HepG2 (cell line): ENCODE measurements around the gene RAB40C. TPM values are rescaled to one million over a fixed set of nuclear protein-coding genes. Genes with fewer than 3 reads are reported as not detected.

Experiments used
- ATAC-seq: fragments of 200-7000 bp; cut with Tn5 transposase; 3 replicates; pipeline ENCODE4 v1.9.1; 2020; ENCODE audit warnings: mild to moderate bottlenecking, moderate library complexity
- BruUV-seq: library from RNA; stranded (reverse); fragments of 400-500 nt; replicated peaks from 2 replicates; lab custom pipeline; 2021; lab: Mats Ljungman, UMichigan
- CTCF ChIA-PET: fragments of 300-600 bp; formaldehyde crosslinking; extraction: SDS; loops from one replicate; lab custom pipeline; 2021; ENCODE audit warnings: low total read pairs, inconsistent platforms, low intra/inter-chr PET ratio; lab: Yijun Ruan, JAX
- POLR2A ChIA-PET: fragments of 350-600 bp; sonication (Branson Sonifier 250); formaldehyde crosslinking; loops from one replicate; lab custom pipeline; 2020; ENCODE audit warnings: antibody characterized with exemption, inconsistent platforms; lab: Yijun Ruan, JAX
- DNase-seq: peaks from one replicate; pipeline ENCODE4 v3.0.0-alpha.2; 2015; ENCODE audit warnings: low spot score
- FAIRE-seq: peaks from 3 replicates; lab custom pipeline; 2011; peaks lifted over from hg19 to GRCh38; lab: Jason Lieb, UNC
- H2AFZ ChIP-seq: one replicate; pipeline ENCODE4 v1.6.1; 2011; ENCODE audit warnings: low read length, inconsistent platforms
- H3K27ac ChIP-seq: fragments of 300-600 bp; 3 replicates; pipeline ENCODE4 v1.8.0; 2011; ENCODE audit warnings: mixed run types, mild to moderate bottlenecking, mixed read lengths, low read length, inconsistent platforms; ENCODE audit not compliant: insufficient read depth; ENCODE audit errors: extremely low read length
- H3K27me3 ChIP-seq, 2 experiments: fragments of 200-600 bp in 1 of 2; 2 replicates in 1 of 2; 3 replicates in 1 of 2; pipeline versions ENCODE4 v1.6.0 to v1.8.0; 2011; ENCODE audit warnings: low read length in 2 of 2, mild to moderate bottlenecking in 2 of 2, moderate library complexity in 2 of 2, inconsistent platforms in 1 of 2; ENCODE audit not compliant: insufficient read depth in 2 of 2, control insufficient read depth in 1 of 2
- H3K36me3 ChIP-seq, 2 experiments: fragments of 200-600 bp in 1 of 2; replicated peaks in 1 of 2; 2 replicates in 1 of 2; 3 replicates in 1 of 2; pipeline versions ENCODE4 v1.5.1 to v1.8.0; 2011; ENCODE audit warnings: low read length in 2 of 2, inconsistent platforms in 1 of 2; ENCODE audit not compliant: insufficient read depth in 2 of 2, control insufficient read depth in 1 of 2
- H3K4me1 ChIP-seq: 2 replicates; pipeline ENCODE4 v1.5.1; 2012; ENCODE audit warnings: low read length, inconsistent platforms; ENCODE audit not compliant: insufficient read depth
- H3K4me2 ChIP-seq: 2 replicates; pipeline ENCODE4 v1.6.0; 2011; ENCODE audit warnings: low read depth, low read length, inconsistent platforms
- H3K4me3 ChIP-seq, 3 experiments: fragments of 200-600 bp in 1 of 3; sonication (generic), shearing (Covaris generic) in 1 of 3; replicated peaks in 1 of 3; 2 replicates each; pipeline ENCODE4 v1.5.1; 2011 to 2016; ENCODE audit warnings: low read length in 3 of 3, inconsistent platforms in 2 of 3, low read depth in 2 of 3, mild to moderate bottlenecking in 2 of 3, control low read depth in 1 of 3, mixed read lengths in 1 of 3; ENCODE audit not compliant: insufficient read depth in 1 of 3
- H3K79me2 ChIP-seq: one replicate; pipeline ENCODE4 v1.6.1; 2011; ENCODE audit warnings: low read length, inconsistent platforms; ENCODE audit not compliant: insufficient read depth
- H3K9ac ChIP-seq: 2 replicates; pipeline ENCODE4 v1.6.0; 2011; ENCODE audit warnings: mild to moderate bottlenecking, low read depth, low read length, inconsistent platforms; ENCODE audit not compliant: insufficient read depth
- H3K9me3 ChIP-seq: 2 replicates; pipeline ENCODE4 v1.5.1; 2012; ENCODE audit warnings: mild to moderate bottlenecking, low read length
- H4K20me1 ChIP-seq: 2 replicates; pipeline ENCODE4 v1.6.0; 2011; ENCODE audit warnings: inconsistent platforms, mild to moderate bottlenecking, low read length, moderate library complexity; ENCODE audit not compliant: insufficient read depth
- FOSL2 ChIP-seq: sonication (generic); formaldehyde crosslinking; IDR thresholded peaks from 2 replicates; pipeline ENCODE4 v1.4.0; 2020; ENCODE audit warnings: missing genetic modification reagents
- GLI4 ChIP-seq: sonication (generic); formaldehyde crosslinking; IDR thresholded peaks from 2 replicates; pipeline ENCODE4 v1.5.1; 2020; ENCODE audit warnings: missing genetic modification reagents, mild to moderate bottlenecking, moderate library complexity, borderline replicate concordance
- HNRNPK ChIP-seq: fragments of 200-400 bp; formaldehyde crosslinking; IDR thresholded peaks from 2 replicates; pipeline ENCODE4 v1.6.1; 2018; ENCODE audit warnings: low read length, low read depth, moderate library complexity, mild to moderate bottlenecking; ENCODE audit not compliant: poor library complexity, severe bottlenecking
- IKZF4 ChIP-seq: sonication (generic); formaldehyde crosslinking; IDR thresholded peaks from 2 replicates; pipeline ENCODE4 v1.5.1; 2020; ENCODE audit warnings: borderline replicate concordance, mild to moderate bottlenecking, low read depth, missing genetic modification reagents; ENCODE audit errors: not compliant biosample characterization
- TOPORS ChIP-seq: sonication (generic); formaldehyde crosslinking; IDR thresholded peaks from 2 replicates; pipeline ENCODE4 v1.8.0; 2023; ENCODE audit warnings: mild to moderate bottlenecking, missing genetic modification reagents
- ZHX2 ChIP-seq, 2 experiments: sonication (generic) in 1 of 2; formaldehyde crosslinking in 1 of 2; IDR thresholded peaks; 2 replicates each; pipeline versions ENCODE4 v1.6.1 to v1.9.0; 2014 to 2022; ENCODE audit warnings: antibody characterized with exemption in 1 of 2, borderline replicate concordance in 1 of 2, inconsistent platforms in 1 of 2, low read depth in 1 of 2, missing genetic modification reagents in 1 of 2
- WGBS: methylation state at CpG from one replicate; pipeline ENCODE4 v1.1.6; 2017; ENCODE audit warnings: low lambda C conversion rate; 5-methylcytosine and 5-hydroxymethylcytosine counted together
- in situ Hi-C: cut with HindIII; loops from 2 replicates; pipeline ENCODE4 v1.10.0; 2017; ENCODE audit warnings: low pct_unique_long_range_greater_than_20kb; ENCODE audit not compliant: extremely low pct_ligation_motif_present
- intact Hi-C: fragments of 100-400 bp; cut with micrococcal nuclease; formaldehyde crosslinking; loops from one replicate; pipeline ENCODE4 v1.10.0; 2022; ENCODE audit not compliant: unreplicated experiment
- polyA plus RNA-seq, 8 experiments: library from polyadenylated mRNA; depleted of rRNA in 3 of 8; stranded (reverse) in 7 of 8; unstranded in 1 of 8; fragments of >200 nt; fragmentation: Illumina TruSeq in 4 of 8; extraction: Trizol in 4 of 8; gene quantifications; 2 replicates each; pipeline versions ENCODE4 v1.2.1 to v1.2.3, GENCODE V29; 2011 to 2016; ENCODE audit warnings: low read depth in 4 of 8, missing spikeins in 1 of 8, mixed read lengths in 1 of 8; ENCODE audit not compliant: insufficient read depth in 1 of 8
- total RNA-seq, 5 experiments: library from RNA; depleted of rRNA; stranded (reverse); fragments of >200 nt; fragmentation: Illumina TruSeq; extraction: Trizol; gene quantifications; 2 replicates each; pipeline ENCODE4 v1.2.3, GENCODE V29; 2016; ENCODE audit warnings: low read depth in 1 of 5

RAB40C gene
- total and polyA plus RNA-seq, 2 of the 13 experiments (the other 11 are each of a cell fraction or from before 2014, with no cell fraction given) = 7.7 to 11.5 TPM

- in situ Hi-C loops (no loop called here), intact Hi-C loops (no loop called here)
- Histone ChIP-seq H3K4me1 (no peaks in the 10 kb centered on the region), H2AFZ (no peak overlapping the region), H3K27me3 (no peaks in the 10 kb centered on the region), H3K4me3 (no peak overlapping the region), H3K36me3 (no peaks in the 10 kb centered on the region; a peak in 1 of 5 replicates), H3K27ac (no peak overlapping the region), H3K79me2 (no peaks in the 10 kb centered on the region), H3K9ac (no peak overlapping the region), H4K20me1 (no peaks in the 10 kb centered on the region), H3K4me2 (no peak overlapping the region), H3K9me3 (no peaks in the 10 kb centered on the region)
- peak; percentile 9; the same call in 1 of the 3 replicates for ATAC-seq
- FAIRE-seq = no peak
- ChIA-PET POLR2A (no interaction called here), CTCF (no interaction called here)
- no peak for DNase-seq
- WGBS = 91% methylated on average over 26 of the region's 43 CpGs
- TF ChIP-seq HNRNPK (peak; percentile 14), IKZF4 (CRISPR knock-in tag) (no peak), TOPORS (CRISPR knock-in tag) (no peak)
- BruUV-seq = no TSS peak
Measured at GRCh38 chr16:660459-661183, 70.8 kb downstream of the RAB40C start.

DNA sequence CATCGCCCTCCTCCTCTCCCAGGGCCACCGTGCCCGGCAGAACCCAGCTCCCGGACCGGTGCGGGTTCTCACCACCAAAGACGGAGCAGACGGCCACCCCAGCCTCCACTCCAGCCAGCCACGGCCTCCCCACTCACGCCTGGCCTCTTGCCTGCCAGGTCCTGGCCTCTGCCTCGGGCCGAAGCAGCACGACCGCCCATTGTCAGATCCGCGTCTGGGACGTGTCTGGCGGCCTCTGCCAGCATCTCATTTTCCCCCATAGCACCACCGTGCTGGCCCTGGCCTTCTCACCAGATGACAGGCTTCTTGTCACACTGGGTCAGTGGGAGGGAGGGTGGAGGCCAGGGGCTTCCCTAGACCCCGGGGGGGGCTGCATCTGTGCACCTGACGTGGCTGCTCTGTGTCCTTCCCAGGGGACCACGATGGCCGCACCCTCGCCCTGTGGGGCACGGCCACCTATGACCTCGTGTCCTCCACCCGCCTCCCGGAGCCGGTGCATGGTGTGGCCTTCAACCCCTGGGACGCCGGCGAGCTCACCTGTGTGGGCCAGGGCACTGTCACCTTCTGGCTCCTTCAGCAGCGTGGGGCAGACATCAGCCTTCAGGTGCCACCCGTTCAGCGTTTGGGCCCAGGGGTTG, 71.4 kb downstream of the RAB40C start:
- H3K9ac ChIP-seq = no peak overlapping the region
- H3K79me2 ChIP-seq = no peaks in the 10 kb centered on the region
- no peaks in the 10 kb centered on the region; a peak in 1 of 5 replicates for H3K36me3 ChIP-seq
- intact Hi-C loops = no loop called here
- H3K4me1 ChIP-seq = no peaks in the 10 kb centered on the region
- ATAC-seq (no peak), FAIRE-seq (no peak), DNase-seq (no peak)
- no peak overlapping the region for H3K4me2 ChIP-seq
- H4K20me1 ChIP-seq = no peaks in the 10 kb centered on the region
- in situ Hi-C loops = no loop called here
- H3K27me3 ChIP-seq = no peaks in the 10 kb centered on the region
- H2AFZ ChIP-seq = no peak overlapping the region
- BruUV-seq = no TSS peak
- H3K4me3 ChIP-seq = no peak overlapping the region
- 98% methylated on average over 32 of the region's 35 CpGs for WGBS
- no peaks in the 10 kb centered on the region for H3K9me3 ChIP-seq
- CTCF ChIA-PET = no interaction called here
- POLR2A ChIA-PET = no interaction called here
- no peak overlapping the region for H3K27ac ChIP-seq
- TF ChIP-seq GLI4 (no peak), FOSL2 (no peak), ZHX2 (IDR thresholded peaks at IDR 0.05; ENCODE audit: low read depth) (no peak), ZHX2 (CRISPR knock-in tag; IDR thresholded peaks at IDR 0.05; ENCODE audit: borderline replicate concordance) (no peak)
